Fibroblast of the aortic adventitia (primary cell): Measurements from ENCODE around the gene STK32A. TPM values are rescaled to one million over a fixed set of nuclear protein-coding genes. Genes with fewer than 3 reads are reported as not detected.

ENCODE experiments used
- DNase-seq: peaks from one replicate; pipeline ENCODE4 v3.0.0-alpha.2; 2010; ENCODE audit warnings: low read depth
- H3K4me3 ChIP-seq: 2 replicates; pipeline ENCODE4 v1.5.1; 2011; ENCODE audit warnings: low read depth, mild to moderate bottlenecking, control low read depth, low read length, moderate library complexity
- total RNA-seq: library from RNA; depleted of rRNA; stranded (reverse); fragments of >200 nt; gene quantifications from 2 replicates; pipeline ENCODE4 v1.2.3, GENCODE V29; 2012; ENCODE audit warnings: low replicate concordance
- TF ChIP-seq, protein P1 (sequence below): IDR thresholded peaks from 2 replicates; pipeline ENCODE4 v1.5.1; 2011; ENCODE audit warnings: mild to moderate bottlenecking, low read length, control low read depth, inconsistent platforms; ENCODE audit not compliant: insufficient read depth

Gene STK32A
- total RNA-seq, 1 donor: 2.3 TPM

DNA sequence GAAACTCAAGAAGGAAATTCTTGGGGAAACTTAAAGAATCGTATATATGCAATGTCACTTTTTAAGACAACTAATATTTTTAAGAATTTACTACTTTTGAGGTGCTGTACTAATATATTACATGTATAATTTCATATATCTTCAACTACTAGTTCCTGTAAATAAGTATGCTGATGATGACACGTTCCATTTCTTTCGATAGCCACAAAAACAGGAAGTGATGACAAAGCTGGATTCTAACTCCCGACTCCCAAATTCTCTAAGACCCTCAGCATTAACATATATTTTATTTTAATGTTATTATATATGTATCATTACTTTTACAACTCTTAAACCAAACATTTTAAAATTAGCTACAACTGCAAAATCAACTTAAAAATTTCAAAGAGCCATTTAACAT is 74.8 kb downstream of the STK32A start:
- TF ChIP-seq, protein P1, sequence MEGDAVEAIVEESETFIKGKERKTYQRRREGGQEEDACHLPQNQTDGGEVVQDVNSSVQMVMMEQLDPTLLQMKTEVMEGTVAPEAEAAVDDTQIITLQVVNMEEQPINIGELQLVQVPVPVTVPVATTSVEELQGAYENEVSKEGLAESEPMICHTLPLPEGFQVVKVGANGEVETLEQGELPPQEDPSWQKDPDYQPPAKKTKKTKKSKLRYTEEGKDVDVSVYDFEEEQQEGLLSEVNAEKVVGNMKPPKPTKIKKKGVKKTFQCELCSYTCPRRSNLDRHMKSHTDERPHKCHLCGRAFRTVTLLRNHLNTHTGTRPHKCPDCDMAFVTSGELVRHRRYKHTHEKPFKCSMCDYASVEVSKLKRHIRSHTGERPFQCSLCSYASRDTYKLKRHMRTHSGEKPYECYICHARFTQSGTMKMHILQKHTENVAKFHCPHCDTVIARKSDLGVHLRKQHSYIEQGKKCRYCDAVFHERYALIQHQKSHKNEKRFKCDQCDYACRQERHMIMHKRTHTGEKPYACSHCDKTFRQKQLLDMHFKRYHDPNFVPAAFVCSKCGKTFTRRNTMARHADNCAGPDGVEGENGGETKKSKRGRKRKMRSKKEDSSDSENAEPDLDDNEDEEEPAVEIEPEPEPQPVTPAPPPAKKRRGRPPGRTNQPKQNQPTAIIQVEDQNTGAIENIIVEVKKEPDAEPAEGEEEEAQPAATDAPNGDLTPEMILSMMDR: no peak
- no peak for DNase-seq

DNA sequence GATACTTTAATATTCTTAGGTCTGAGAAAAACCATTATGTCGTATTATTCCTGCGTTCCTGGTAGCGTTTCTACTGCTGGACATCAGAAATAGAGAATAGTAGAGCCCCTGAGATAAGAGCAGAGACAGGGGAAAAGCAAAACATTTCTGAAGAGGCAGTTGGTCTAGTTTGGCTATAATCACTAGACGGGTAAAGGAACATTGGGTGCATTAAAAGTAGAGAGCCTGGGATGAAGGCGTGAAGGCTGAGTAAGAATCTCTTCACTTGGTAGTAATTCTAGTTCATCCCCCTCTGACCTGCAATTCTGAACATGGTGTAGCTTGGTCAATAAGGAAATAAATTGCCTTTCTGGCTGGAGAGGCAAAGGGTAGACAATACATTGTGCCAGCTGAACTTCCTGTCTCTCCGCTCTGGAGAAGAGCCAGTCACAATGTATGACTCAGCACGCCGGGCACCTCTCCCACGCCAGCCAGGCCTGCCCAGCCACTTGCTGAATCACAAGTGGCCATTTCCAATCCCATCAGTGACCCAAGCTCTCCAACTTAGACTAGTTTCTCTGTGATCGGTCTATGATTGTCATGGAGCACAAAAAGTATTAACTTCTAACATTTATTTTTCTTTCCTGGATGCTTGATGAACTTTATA is 75.4 kb downstream of the STK32A start:
- TF ChIP-seq, protein P1: no peak
- no peak overlapping the region for H3K4me3 ChIP-seq
- DNase-seq: peak; percentile 41

More for the DNA sequence above, 74.8 kb downstream of the STK32A start:
- H3K4me3 ChIP-seq: no peak overlapping the region

DNA sequence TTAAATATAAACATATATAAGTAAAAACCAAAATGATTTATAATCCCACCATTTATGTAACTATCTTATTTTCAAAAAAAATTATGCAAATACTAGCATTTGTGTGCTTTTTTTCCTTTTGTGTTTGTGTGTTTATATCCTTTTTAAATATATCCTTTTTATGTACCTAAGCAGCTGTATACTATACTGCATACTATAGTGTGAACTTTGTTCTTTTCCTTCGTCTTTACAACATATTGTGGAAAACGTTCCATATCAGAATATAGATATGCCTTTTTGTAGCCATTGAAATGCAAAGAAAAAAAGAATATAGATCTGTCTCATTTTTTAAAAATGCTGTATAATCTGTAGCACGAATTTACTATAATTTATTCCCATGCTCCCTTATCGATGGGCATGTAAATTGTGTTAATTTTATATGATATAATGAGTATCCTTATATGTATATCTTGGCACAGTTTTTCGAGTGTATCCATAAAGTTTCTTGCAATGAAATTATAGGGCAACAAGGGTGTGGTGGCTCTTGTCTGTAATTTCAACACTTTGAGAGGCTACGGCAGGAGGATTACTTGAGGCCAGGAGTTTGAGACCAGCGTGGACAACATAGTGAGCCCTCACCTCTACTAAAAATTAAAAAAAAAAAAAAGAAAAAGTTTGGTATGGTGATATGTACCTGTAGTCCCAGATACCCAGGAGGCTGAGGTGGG is 83.3 kb downstream of the STK32A start:
- H3K4me3 ChIP-seq: no peak overlapping the region
- TF ChIP-seq, protein P1: no peak
- DNase-seq: no peak

DNA sequence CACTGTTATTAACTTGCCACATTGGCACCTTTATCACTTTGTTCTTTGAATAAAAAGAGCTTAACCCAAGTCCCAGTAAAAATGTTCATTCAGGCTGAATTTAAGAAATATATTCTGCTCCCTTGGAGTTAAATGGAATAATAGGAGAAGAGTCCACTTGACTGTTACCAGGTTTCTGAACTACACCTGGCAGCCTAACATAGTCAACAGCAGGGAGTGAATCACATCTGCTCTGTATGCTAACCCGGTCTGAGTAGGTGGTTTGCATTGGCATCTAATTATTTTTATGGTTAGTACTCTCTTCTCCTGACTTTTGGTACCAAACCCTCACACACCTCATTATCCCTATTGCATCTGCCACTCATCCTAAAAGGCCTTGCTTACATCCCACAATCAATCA is 86.7 kb downstream of the STK32A start:
- TF ChIP-seq, protein P1: no peak

DNA sequence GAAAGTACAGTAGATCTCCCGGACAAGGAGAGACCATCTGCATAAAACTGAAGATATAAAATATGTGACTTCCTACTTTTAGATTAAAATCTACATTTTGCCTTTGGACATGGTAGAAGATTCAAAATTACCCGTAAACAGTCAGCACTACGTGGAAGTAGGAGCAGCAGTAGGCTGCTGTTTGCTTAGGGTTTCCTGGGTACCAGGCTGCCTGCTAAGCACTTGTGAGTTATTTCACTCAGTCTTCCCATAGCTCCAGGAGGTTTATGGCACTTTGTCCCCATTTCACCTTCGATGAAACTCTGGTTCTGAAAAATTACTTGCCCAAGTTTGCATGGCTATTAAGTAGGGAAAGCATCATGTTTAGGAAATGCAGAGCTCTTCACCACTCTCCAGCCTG is 92.6 kb downstream of the STK32A start:
- TF ChIP-seq, protein P1: no peak
- H3K4me3 ChIP-seq: no peak overlapping the region
- DNase-seq: no peak

More for the DNA sequence above, 86.7 kb downstream of the STK32A start:
- DNase-seq: no peak
- H3K4me3 ChIP-seq: no peak overlapping the region

DNA sequence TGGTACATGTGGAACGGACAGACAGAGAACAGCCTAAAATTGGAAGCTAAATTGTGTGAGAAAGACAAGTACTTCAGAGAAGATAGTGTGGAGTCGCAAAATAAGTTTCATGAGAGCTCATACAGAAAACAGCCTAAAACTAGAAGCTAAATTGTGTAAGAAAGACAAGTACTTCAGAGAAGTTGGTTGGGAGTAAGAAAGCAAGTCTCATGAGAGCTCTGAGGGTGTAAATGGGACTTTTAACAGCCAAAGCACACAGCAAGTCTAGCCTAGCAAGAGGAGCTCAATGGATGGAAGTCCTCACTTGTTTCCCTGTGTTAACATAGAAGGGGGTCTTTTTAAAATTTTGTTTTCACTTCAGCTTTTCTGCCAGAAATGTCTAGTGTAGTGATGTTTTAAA is 93.1 kb downstream of the STK32A start:
- H3K4me3 ChIP-seq: no peak overlapping the region
- DNase-seq: no peak
- TF ChIP-seq, protein P1: no peak
